OCI-LY3 (cell line): ENCODE data around the gene SH3PXD2A.

Source experiments
- H2AFZ ChIP-seq: fragments of 200-600, 300-600 bp; shearing (Covaris generic); 2 replicates; pipeline ENCODE4 v1.6.0; 2014; ENCODE audit warnings: antibody characterized with exemption, low read depth, low read length
- H3K27ac ChIP-seq: fragments of 200-600, 300-600 bp; sonication (generic); 2 replicates; pipeline ENCODE4 v1.5.1; 2014; ENCODE audit warnings: mild to moderate bottlenecking, low read length, moderate library complexity, mixed read lengths
- H3K27me3 ChIP-seq: fragments of 200-600, 300-600 bp; sonication (generic); 2 replicates; pipeline ENCODE4 v1.6.1; 2014; ENCODE audit warnings: low read depth, low read length, mixed read lengths
- H3K36me3 ChIP-seq: fragments of 200-600, 300-600 bp; sonication (generic); replicated peaks from 2 replicates; pipeline ENCODE3; 2014; ENCODE audit warnings: low read depth, low read length, mixed read lengths
- H3K4me1 ChIP-seq: fragments of 300-600, 200-600 bp; sonication (generic); 2 replicates; pipeline ENCODE4 v1.6.1; 2014; ENCODE audit warnings: low read length, mixed read lengths
- H3K4me2 ChIP-seq: fragments of 200-600, 300-600 bp; sonication (generic); 2 replicates; pipeline ENCODE4 v1.6.1; 2014; ENCODE audit warnings: low read length, mixed read lengths
- H3K4me3 ChIP-seq: fragments of 300-600, 200-600 bp; sonication (generic); 2 replicates; pipeline ENCODE4 v1.5.1; 2014; ENCODE audit warnings: antibody characterized with exemption, mild to moderate bottlenecking, low read length, moderate library complexity
- H3K79me2 ChIP-seq: fragments of 300-600, 200-600 bp; shearing (Covaris generic); 2 replicates; pipeline ENCODE4 v1.6.1; 2014; ENCODE audit warnings: mild to moderate bottlenecking, low read length, mixed read lengths
- H3K9ac ChIP-seq: fragments of 300-600, 200-600 bp; shearing (Covaris generic); 2 replicates; pipeline ENCODE4 v1.6.0; 2014; ENCODE audit warnings: mild to moderate bottlenecking, low read length, moderate library complexity
- H3K9me3 ChIP-seq: fragments of 200-600, 300-600 bp; shearing (Covaris generic); 2 replicates; pipeline ENCODE4 v1.6.1; 2014; ENCODE audit warnings: low read length, mixed read lengths; ENCODE audit not compliant: insufficient read depth
- H4K20me1 ChIP-seq: fragments of 200-600, 300-600 bp; sonication (generic); 2 replicates; pipeline ENCODE4 v1.6.1; 2016; ENCODE audit warnings: low read length, mixed read lengths; ENCODE audit not compliant: insufficient read depth
- CTCF ChIP-seq: fragments of 200-600, 300-600 bp; sonication (generic); IDR thresholded peaks from 2 replicates; pipeline ENCODE4 v1.5.1; 2014; ENCODE audit warnings: antibody characterized with exemption, low read length, low read depth
- EZH2phosphoT487 ChIP-seq: fragments of 200-600 bp; shearing (Covaris generic); IDR thresholded peaks from 2 replicates; pipeline ENCODE4 v1.6.1; 2018; ENCODE audit warnings: antibody characterized with exemption, mixed run types, low read depth

The SH3PXD2A gene

DNA sequence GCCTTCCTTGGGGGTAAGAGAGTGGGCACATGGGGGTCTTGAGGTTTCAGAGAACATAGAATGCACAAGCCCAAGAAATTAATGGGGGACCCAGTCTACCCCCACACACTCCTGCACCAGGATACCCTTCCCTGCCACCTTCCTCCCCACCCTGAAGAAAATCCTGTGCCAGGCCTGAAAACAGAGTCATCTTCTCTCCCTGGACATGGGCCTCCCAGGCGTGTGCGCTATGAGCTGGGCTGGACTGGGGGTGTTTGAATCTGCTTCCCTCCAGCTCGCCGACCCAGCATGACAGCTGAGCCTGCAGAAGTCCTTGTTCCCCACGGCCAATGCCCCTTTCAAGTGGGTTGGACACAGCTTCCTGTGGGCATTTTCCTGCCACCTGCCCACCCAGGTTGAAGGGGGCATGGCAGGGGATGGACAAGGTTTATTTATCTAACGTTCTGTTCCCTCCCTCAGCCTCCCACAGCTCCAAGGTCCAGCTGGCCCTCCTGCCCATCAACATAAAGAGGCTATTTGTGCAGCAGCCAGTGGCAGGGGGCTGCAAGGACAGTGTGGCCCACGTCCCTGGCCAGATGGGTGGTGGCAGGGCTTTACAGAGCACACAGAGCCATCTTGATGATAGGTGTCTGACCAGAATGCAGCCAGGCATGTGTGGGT, 141.0 kb downstream of the SH3PXD2A start:
- Histone ChIP-seq H3K4me2 (no peak overlapping the region), H3K9ac (no peak overlapping the region), H3K79me2 (no peaks in the 10 kb centered on the region), H3K4me1 (no peaks in the 10 kb centered on the region), H4K20me1 (no peaks in the 10 kb centered on the region), H3K27me3 (no peaks in the 10 kb centered on the region), H2AFZ (no peak overlapping the region), H3K27ac (no peak overlapping the region), H3K9me3 (no peaks in the 10 kb centered on the region), H3K36me3 (no peaks in the 10 kb centered on the region), H3K4me3 (no peak overlapping the region)
- TF ChIP-seq EZH2phosphoT487 (no peak), CTCF (no peak)

- no peaks in the 10 kb centered on the region for H3K27me3 ChIP-seq
- H3K9ac ChIP-seq = no peak overlapping the region
- TF ChIP-seq EZH2phosphoT487 (no peak), CTCF (no peak)
- no peak overlapping the region for H3K4me2 ChIP-seq
- H3K79me2 ChIP-seq = no peaks in the 10 kb centered on the region
- H3K4me3 ChIP-seq = no peak overlapping the region
- no peaks in the 10 kb centered on the region for H3K4me1 ChIP-seq
- H2AFZ ChIP-seq = no peak overlapping the region
- no peaks in the 10 kb centered on the region for H3K36me3 ChIP-seq
- no peaks in the 10 kb centered on the region for H3K9me3 ChIP-seq
- H3K27ac ChIP-seq = no peak overlapping the region
- no peaks in the 10 kb centered on the region for H4K20me1 ChIP-seq
These were observed 141.7 kb downstream of the SH3PXD2A start for GRCh38 chr10:103713676-103714075.

DNA sequence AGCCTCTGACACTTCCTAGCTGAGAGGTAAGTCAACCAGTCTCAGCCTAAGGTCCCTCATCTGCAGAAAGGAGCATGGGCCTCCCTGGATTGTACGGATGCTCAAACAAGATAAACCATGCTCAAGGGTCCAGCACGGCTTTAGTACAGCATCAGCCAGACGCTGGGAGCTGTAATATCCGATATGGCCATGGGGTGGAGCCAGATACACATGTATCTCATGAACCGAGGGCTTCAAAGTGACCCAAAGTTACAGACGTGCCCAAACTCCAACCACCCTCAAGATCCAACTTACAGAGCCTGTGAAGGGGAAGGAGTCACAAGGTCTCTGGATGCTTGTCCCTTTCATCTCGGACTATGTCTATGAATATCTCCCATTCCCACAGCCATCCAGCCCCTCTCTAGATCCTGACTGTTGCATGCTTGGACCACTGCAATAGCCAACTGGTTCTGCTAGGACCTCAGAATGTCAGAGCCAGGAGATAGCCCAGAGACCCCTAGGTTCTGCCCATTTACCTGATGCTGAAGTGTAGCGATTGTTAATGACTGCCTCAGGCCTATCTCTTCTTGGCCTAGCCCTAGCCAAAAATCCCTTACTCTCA, 142.4 kb downstream of the SH3PXD2A start:
- H3K4me2 ChIP-seq = no peak overlapping the region
- no peaks in the 10 kb centered on the region for H3K9me3 ChIP-seq
- no peaks in the 10 kb centered on the region for H3K27me3 ChIP-seq
- H3K4me1 ChIP-seq = no peaks in the 10 kb centered on the region
- H3K27ac ChIP-seq = no peak overlapping the region
- TF ChIP-seq CTCF = peak; percentile 80
- no peak for TF ChIP-seq EZH2phosphoT487
- no peak overlapping the region for H3K4me3 ChIP-seq
- no peak overlapping the region for H2AFZ ChIP-seq
- no peak overlapping the region for H3K9ac ChIP-seq
- no peaks in the 10 kb centered on the region for H3K79me2 ChIP-seq
- no peaks in the 10 kb centered on the region for H3K36me3 ChIP-seq
- no peaks in the 10 kb centered on the region for H4K20me1 ChIP-seq

DNA sequence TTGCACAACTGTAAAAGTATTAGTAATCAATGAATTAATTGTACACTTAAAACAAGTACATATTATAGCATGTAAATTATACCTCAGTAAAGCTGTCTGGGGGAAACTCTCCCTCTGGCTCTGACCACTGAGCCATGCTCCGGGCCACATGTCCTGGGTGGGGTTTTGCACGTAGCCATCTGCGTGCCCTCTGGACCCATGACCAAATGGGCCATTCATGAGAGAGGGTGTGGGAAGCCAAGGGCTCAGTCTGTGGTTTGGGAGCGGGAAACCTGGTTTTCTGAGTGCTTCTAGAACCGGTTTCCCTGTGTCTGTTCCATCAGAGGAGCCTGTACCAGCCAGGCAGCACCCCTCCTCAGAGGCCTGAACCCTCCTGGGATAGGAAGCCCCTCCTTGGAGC, 143.2 kb downstream of the SH3PXD2A start:
- no peaks in the 10 kb centered on the region for H3K36me3 ChIP-seq
- no peak overlapping the region for H3K27ac ChIP-seq
- no peaks in the 10 kb centered on the region for H3K4me1 ChIP-seq
- H3K9ac ChIP-seq = no peak overlapping the region
- H3K79me2 ChIP-seq = no peaks in the 10 kb centered on the region
- H2AFZ ChIP-seq = no peak overlapping the region
- H3K9me3 ChIP-seq = no peaks in the 10 kb centered on the region
- no peaks in the 10 kb centered on the region for H4K20me1 ChIP-seq
- H3K4me2 ChIP-seq = no peak overlapping the region
- H3K4me3 ChIP-seq = no peak overlapping the region
- H3K27me3 ChIP-seq = no peaks in the 10 kb centered on the region
- TF ChIP-seq CTCF = no peak
- no peak for TF ChIP-seq EZH2phosphoT487
